D341Med (cell line): ENCODE results near the gene CLIP2.
"Not testable (repeated sequence)": the region's sequence is repeated elsewhere in the genome, so short reads cannot be mapped to it uniquely, and the experiment has no call there.

Source experiments
- DNase-seq: peaks from one replicate; pipeline ENCODE4 v3.0.0; 2012; ENCODE audit warnings: low spot score

The CLIP2 gene

DNA sequence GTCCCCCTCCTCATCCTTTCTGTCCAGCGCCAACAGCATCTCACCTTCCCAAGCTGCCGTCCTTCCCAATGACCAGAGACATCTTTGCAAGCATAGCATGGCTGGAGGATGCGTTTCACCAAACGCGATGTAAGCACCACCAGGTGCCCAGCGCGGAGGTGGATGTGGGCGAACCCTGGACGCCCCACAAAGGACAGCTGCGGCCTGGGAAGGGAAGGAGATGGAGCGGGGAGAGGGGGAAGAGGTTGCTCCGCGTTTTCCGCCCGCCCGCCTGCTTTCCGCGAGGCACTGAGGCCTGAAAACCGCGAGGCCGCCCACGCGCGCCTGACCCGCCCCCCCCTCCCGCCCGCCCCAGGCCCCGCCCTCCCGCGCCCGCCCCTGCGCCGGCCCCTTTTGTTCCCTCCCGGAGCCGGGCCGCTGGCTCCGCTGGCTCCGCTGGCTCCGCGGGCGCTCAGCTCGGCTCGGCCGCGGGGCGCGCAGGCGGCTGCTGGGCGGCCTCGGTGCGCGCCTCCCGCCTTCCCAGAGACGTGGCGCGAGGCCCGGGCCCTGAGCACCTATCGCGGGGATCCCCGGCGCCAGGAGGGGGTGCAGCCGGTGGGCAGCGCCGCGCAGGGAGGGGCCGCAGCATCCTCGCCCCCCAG, at the start of gene CLIP2:
CLIP2 (plus strand) TSS at position 390 of the 641 bp plus-strand sequence. CDS start 28,140 bp downstream, outside the sequence.
- DNase-seq, result peak; percentile 97

DNA sequence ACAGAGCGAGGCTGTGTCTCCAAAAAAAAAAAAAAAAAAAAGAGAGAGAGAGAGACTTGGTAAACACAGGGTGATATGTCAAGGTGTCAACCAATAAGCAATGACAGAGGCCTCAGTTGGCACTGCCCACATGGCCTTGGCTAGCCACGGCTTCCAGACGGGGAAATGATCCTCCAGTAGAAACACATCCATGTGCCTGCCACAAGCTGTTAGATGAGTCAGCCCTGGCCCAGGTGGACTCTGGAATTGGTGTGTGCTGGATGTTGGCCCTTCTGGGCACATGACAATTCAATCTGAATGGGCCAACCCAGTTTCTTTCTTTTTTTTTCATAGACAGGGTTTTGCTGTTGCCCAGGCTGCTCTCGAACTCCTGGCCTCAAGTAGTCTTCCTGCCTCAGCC, 48.7 kb upstream of the CLIP2 start:
- DNase-seq, result no peak

GRCh38 chr7:74242122-74242443, 47.1 kb upstream of the CLIP2 start:
- DNase-seq, result no peak

GRCh38 chr7:74246497-74246896, 42.7 kb upstream of the CLIP2 start:
- DNase-seq, result no peak

DNA sequence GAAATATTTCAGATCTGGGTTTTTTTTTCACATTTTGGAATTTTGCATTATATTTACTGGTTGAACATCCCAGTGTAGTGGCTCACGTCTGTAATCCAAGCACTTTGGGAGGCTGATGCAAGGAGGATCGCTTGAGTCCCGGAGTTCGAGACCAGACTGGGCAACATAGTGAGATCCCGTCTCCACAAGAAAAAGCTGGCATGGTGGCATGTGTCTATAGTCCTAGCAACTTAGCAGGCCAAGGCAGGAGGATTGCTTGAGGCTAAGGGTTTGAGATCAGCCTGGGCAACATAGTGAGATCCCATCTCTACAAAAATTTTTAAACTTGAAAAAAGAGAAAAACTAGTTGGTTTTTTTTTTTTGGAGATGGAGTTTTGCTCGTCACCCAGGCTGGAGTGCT, 41.1 kb upstream of the CLIP2 start:
- no peak for DNase-seq

GRCh38 chr7:74249058-74249457, 40.1 kb upstream of the CLIP2 start:
- not testable (repeated sequence) for DNase-seq

DNA sequence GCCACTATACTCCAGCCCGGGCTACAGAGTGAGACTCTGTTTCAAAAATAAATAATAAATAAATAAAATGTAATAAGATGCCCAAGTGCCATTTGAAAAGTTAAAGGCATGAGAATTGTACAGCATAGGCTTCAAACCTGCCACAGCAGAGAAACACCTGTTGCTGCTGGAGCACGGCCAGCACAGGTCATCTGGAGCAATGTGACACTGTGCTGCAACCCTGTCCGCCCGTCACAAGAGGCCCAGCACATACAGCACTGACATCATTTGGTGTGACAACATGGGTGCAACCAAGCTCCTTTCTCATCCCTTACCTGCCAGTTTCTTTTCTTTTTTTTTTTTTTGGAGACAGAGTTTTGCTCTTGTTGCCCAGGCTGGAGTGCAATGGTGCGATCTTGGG, 36.3 kb upstream of the CLIP2 start:
- DNase-seq, result no peak

DNA sequence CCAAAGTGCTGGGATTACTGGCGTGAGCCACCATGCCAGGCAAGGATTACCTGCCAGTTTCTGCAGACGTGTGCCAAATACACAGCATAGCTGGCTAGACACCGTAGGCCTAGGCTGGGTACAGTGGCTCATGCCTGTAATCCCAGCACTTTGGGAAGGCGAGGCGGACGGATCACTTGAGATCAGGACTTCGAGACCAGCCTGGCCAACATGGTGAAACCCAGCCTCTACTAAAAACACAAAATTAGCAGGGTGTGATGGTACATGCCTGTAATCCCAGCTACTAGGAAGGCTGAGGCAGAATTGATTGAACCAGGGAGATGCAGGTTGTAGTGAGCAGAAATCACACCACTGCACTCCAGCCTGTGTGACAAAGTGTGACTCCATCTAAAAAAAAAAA, 35.9 kb upstream of the CLIP2 start:
- no peak for DNase-seq

DNA sequence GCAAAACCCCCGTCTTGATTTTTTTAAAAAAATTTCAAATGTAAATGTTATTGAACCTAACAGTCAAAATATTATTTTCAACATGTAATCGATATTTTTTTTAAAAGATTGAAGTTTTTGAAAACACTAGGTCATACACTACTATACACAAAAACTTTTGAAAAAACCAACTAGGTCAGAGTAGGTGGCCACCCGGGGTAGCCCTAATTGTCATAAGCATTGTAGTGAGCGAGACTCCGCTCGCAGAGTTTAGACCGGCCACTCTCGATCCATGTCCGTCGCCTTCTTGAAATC, 35.4 kb upstream of the CLIP2 start:
- DNase-seq, result peak; percentile 52

DNA sequence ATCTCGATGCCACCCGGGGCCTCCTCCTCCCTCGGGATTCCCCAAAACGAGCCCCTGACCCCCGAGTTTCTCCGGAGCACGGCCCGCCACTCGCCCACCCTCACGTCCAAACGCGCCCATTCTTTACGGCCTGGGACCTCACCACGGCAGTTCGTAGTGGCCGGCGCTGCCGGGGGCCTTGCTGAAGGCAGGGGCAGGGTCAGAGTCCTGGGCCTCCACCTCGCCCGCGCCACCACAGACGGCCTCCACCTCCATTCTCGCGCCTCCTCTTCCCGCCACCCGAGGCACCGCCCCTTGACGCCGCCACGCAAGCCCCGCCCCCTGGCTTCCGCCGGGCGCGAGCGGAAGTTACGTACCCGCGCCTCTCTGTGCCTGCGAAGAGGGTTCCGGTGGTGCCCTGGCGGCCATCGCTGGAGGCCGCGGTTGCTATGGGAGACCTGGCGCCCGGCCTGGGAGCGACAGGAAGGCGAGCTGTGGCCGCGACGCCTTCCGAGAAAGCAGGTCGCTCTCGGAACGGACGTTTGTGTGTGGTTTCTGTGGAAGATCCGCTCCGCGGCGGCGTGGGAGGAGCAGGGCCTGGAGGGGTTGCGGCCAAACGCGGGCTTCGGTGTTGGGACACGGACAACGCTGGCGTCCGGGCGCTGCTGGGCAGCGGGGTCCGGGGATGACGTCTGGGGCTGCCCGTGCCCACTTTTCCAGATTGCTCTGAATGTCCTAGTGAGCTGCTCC, 34.9 kb upstream of the CLIP2 start, which contains the start of gene RFC2:
RFC2 (minus strand) TSS at position 271 of the 729 bp plus-strand sequence; CDS start at position 255, 16 bp downstream.
- peak; percentile 99 for DNase-seq

DNA sequence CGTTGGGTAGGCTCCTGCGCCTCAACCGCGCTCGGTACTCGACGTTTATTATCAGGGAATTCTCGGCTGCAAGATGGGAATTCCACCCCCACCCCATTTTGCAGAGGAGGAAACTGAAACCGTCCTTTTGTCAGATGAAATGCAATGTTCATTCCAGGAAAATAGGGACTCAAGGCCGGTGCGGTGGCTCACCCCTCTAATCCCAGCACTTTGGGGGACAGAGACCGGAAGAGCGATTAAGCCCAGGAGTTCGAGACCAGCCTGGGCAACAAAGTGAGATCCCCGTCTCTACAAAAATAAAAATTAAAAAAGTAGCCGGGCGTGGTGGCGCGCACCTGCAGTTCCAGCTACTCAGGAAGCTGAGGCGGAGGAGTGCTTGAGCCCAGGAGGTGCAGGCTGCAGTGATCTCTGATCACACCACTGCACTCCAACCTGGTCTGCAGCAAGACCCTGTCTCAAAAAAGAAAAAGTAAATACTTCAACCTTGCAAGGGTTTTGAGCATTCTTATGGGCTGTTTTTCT, 34.3 kb upstream of the CLIP2 start:
- no peak for DNase-seq

DNA sequence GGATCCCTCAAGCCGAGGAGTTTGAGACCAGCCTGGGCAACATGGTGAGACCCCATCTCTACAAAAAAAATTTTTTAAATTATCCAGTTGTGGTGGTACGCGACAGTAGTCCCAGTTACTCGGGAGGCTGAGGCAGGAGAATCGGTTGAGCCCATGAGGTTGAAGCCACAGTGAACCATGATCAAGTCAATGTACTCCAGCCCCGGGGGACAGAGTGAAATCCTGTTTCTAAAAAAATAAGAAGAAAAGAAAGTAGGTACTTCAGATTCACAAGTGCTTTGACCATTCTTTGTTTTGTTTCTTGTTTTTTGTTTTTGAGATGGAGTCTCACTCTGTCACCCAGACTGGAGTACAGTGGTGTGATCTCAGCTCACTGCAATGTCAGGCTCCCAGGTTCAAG, 33.7 kb upstream of the CLIP2 start:
- DNase-seq, result not testable (repeated sequence)

DNA sequence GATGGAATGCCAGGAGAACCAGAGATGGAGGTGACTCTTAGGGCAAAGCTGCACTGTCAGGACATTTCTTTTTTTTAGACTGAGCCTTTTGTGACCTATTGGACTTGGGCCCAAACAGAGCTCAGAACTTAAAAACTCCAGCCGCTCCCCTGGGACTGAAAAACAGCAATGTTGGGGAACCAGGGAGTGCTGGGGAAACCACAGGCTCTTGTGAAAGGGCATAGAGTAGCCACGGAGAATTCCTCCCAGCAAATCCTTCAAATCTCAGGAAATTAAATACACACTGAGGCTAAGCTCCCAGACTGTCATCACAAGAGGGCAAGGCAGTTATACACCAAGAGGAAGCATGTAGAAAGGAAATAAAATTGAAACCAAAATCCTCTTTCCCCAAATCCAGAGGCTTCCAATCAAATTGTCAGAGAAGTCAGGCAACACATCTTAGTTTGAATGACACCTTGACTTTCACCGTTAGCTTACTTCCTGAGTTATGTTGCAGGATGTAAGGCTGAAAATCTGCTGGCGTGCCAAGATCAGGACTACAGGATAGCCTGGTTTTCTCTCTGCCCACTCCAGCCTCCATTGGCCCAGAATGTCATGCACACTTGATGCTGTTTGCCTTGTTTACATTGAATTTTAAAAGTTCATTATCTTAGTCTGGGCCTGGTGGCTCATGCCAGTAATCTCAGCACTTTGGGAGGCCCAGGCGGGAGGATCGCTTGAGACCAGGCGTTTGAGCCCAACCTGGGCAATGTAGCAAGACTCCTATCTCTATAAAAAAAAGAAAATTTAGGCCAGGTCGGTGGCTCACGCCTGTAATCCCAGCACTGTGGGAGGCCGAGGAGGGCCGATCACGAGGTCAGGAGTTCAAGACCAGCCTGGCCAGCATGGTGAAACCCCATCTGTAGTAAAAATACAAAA, 32.5 kb upstream of the CLIP2 start:
- no peak for DNase-seq

- DNase-seq, result no peak
Observed at GRCh38 chr7:74258639-74259038, 30.6 kb upstream of the CLIP2 start.

GRCh38 chr7:74262639-74263398, 26.4 kb upstream of the CLIP2 start:
- DNase-seq, result no peak

GRCh38 chr7:74263399-74264120, 25.6 kb upstream of the CLIP2 start:
- no peak for DNase-seq

- no peak for DNase-seq
Observed at GRCh38 chr7:74266191-74266963, 22.8 kb upstream of the CLIP2 start.

- DNase-seq, result no peak
Observed at GRCh38 chr7:74267756-74268565, 21.2 kb upstream of the CLIP2 start.

- DNase-seq, result peak; percentile 80
Observed at GRCh38 chr7:74269757-74270277, 19.4 kb upstream of the CLIP2 start.
